GM18517 (cell line): ENCODE measurements around the gene STKLD1.
"Not testable (repeated sequence)": the region's sequence is repeated elsewhere in the genome, so short reads cannot be mapped to it uniquely, and the experiment has no call there.

Experiments used
- ATAC-seq: cut with Tn5 transposase; IDR thresholded peaks from one replicate; pipeline ENCODE4 v1.9.1; 2021; ENCODE audit warnings: mild to moderate bottlenecking, moderate library complexity; ENCODE audit not compliant: unreplicated experiment

STKLD1 gene

DNA sequence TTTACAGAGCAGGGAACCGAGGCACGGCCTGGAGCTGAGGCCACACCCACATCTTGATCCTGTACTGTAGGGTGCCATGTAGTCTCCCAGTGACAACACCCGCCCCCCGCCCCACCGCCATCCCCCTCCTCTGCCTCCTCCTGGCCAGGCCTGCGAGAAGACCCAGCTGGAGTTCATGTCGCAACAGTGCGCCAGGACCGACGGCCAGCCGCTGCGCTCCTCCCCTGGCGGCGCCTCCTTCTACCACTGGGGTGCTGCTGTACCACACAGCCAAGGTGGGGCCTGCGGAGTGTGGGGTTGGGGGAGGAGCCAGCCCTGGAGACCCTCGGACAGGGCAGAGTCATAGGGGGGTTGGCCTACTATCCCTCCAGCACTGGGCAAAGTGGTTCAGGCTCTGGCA, 60.5 kb downstream of the STKLD1 start:
- ATAC-seq: no peak

DNA sequence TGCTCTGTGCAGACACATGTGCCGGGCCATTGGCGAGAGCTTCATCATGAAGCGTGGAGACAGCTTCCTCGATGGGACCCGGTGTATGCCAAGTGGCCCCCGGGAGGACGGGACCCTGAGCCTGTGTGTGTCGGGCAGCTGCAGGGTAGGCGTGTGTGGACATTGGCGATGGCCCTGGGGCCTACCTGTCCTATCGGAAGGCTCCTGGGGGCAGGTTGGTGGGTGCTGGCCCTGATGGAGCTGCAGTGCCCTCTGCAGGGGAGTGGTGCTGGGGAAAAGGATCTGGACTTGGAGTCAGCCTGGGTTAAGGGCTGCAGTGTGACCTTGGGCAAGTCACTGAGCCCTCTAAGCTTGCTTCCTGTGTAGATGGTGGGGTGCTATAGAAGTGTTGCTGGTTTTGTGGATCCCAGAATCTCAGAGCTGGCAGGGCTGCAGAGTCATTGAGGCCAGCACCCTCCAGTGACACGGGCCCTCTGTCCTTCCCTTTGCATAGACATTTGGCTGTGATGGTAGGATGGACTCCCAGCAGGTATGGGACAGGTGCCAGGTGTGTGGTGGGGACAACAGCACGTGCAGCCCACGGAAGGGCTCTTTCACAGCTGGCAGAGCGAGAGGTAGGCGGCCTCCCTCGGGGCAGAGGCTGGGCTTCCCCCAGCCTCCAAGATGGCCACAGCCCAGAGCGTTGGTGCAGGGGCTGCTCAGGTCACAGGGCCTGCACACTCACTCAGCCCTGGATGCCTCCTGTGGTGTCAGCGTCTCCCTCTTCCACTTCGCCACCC, 61.8 kb downstream of the STKLD1 start:
- ATAC-seq: no peak

DNA sequence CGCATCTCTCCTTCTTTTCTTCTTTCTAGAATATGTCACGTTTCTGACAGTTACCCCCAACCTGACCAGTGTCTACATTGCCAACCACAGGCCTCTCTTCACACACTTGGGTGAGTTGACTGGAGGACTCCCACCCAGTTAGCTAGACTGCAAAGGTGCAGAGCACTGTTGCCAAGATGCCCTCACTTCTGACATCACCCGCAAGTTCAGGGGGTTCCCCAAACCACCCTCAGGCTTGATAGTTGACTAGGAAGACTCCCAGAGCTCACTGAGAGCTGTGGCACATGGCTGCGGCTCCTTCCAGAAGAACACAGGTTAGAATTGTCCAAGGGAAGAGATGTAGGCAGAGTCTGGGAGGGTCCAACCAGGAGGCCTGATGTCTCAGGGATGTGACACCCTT, 63.2 kb downstream of the STKLD1 start:
- ATAC-seq: no peak

DNA sequence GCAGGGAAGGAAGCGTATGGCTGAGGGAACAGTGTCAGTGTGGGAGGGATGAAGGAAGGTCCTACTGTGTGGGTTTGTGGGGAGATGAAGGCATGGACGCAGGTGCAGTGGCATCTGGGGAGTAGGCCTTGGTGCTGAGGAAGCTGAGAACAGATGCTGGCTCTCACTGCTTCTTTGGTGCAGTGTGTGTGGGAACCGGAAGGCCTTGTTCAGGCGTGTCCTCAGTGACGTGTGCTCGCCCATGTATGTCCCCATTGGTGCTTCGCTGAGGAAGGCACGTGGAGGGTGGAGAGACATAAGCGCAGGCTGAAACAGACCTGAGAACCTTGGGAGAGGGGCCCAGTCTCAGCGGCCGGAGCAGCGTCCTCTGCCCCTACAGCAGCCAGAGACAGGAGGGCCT, 64.7 kb downstream of the STKLD1 start:
- ATAC-seq: no peak

DNA sequence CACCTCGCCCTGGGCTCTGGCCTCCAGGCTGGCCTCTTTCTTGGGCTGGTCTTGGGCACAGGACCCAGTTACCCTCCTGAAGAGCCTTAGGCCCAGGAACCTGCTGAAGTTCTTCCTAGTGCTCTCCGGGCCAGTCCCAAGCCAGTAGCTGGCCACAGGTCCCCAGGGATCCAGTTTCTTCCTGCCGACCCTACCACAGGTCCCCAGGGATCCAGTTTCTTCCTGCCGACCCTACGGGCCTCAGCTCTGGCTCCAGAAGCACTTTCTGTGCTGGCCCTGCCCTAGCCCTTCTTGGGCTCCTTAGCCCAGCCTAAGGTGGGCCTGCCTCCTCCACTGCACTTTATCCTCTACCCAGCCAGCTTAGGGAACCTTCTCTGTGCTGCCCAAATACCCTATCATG, 65.4 kb downstream of the STKLD1 start:
- no peak for ATAC-seq

DNA sequence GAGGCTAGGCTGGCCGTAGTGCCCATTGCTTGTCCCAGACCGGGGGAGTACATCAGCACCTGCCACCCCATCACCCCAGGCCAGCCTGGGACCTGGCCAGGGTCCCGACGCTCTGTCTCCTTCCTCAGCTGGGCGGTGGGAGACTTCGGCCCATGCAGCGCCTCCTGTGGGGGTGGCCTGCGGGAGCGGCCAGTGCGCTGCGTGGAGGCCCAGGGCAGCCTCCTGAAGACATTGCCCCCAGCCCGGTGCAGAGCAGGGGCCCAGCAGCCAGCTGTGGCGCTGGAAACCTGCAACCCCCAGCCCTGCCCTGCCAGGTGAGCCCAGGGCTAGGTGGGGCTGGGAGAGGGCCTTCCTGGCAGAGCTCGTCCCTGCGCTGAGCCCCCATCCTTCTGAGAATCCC, 67.1 kb downstream of the STKLD1 start:
- ATAC-seq: no peak

DNA sequence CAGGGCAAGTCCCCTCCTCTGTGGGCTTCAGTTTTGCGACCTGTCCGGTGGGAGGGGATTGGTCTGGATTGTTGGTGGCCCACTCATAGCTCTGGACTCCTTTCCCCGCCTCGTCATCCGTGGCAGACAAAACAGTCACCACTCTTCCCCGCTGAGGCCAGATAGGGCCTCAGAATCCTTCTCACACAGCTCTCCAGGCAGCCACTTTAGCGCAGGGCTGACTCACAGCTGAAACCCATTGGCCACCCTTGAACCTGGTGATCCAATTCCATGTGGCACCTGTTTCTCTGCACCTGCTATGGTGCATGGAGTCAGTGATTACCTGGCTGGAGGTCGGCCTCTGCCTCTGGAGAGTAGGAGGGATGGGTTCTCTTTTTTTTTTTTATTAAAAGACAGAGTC, 67.8 kb downstream of the STKLD1 start:
- no peak for ATAC-seq

DNA sequence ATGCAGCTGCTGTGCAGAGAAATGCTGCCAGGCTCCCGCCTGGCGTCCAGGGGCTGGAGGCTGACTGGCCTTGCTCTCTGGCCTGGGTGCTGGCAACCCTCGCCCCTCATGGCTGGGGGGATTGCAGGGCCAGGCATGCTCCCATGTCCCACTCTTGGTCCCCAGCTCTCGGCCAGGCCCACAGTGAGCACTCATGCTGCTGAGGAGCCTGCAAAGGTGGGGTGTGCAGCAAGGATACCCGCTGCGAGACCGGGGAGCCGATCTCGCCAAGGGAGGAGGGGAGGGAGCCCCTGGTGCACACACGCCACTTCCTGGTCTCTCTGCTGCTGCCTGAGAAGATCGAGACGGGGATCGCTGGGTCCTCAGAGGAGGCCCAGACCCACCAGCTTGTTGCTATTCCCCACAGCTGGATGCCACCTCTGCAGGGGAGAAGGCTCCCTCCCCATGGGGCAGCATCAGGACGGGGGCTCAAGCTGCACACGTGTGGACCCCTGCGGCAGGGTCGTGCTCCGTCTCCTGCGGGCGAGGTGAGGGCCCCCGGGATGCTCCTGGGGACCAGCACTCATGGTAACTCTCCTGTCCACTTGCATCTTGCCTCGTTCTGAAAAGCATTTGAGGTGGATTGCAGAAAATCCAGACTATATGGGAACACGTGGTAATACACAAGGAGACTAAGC, 69.3 kb downstream of the STKLD1 start:
- ATAC-seq: no peak

DNA sequence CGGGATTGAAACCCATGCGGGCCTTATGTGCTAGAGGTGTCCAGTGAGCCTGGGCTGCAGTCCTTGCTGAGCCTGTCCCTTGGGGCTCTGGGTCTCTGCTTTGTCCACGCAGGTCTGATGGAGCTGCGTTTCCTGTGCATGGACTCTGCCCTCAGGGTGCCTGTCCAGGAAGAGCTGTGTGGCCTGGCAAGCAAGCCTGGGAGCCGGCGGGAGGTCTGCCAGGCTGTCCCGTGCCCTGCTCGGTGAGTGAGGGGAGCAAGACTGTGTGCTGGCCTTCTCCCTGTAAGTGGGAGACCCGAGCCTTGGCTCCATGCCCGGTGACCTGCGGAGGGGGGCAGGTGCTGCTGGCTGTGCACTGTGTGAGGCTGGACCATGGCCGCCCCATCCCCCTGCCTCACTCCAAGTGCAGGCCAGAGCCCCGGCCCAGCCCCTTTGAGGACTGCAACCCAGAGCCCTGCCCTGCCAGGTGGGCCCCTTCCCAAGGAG, 72.4 kb downstream of the STKLD1 start:
- ATAC-seq: no peak

DNA sequence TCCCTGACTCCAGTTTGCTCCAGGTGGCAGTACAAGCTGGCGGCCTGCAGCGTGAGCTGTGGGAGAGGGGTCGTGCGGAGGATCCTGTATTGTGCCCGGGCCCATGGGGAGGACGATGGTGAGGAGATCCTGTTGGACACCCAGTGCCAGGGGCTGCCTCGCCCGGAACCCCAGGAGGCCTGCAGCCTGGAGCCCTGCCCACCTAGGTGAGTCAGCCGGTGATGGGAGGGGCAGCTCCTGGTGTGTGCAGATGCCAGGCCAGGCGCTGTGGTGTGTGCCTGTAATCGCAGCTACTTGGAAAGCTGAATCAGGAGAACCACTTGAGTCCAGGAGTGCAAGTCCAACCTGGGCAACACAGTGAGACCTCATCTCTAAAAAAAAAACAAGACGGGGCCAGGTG, 73.6 kb downstream of the STKLD1 start:
- no peak for ATAC-seq

DNA sequence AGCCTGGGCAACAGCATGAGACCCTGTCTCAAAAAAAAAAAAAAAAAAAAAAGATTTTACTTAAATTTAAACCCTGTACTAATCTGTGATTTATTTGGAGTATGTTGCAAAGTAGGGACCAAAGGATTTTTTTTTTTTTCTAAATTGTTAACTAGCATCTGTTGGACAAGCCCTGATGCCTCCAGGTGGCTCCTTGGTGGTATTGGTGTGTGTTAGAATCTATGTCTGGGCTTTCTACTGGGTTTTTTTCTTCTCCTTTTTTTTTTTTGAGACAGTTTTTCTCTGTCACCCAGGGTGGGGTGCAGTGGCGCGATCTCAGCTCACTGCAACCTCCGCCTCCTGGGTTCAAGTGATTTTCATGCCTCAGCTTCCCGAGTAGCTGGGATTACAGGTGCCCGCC, 75.7 kb downstream of the STKLD1 start:
- not testable (repeated sequence) for ATAC-seq

DNA sequence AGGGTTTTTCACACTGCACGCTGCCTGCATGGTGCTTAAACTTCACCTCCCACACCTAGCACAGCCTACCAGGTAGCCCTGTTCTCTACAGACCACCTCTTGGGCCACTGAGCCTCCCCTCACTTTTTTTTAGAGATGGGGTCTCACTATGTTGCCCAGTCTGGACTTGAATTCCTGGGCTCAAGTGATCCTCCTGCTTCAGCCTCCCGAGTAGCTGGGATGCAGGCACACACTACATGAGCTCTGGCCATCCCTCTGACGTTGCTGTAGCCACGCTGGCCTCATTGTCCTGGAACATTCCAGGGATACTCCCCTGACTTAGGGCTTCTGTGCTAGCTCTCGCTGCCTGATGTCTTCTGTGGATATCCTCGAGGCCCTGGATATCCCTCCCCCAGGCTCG, 76.4 kb downstream of the STKLD1 start:
- no peak for ATAC-seq

DNA sequence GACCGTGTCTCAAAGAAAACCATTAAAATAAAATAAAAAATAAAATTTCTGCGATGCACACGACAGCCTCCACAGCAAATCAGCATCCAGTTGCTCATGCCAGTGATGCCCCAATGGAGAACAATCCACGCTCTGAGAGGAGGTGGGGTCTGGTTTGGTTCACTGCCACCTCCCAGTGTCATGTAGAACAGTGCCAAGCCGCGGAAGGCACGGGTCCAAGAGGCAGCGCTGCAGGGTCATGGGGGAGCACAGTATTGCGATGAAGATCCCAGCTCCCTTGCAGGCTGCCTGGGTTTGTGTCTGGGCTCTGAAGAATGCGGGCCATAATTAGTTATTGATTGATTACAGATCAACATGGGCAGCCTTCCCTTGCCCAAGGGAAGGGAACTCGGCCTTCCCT, 77.5 kb downstream of the STKLD1 start:
- ATAC-seq: no peak

DNA sequence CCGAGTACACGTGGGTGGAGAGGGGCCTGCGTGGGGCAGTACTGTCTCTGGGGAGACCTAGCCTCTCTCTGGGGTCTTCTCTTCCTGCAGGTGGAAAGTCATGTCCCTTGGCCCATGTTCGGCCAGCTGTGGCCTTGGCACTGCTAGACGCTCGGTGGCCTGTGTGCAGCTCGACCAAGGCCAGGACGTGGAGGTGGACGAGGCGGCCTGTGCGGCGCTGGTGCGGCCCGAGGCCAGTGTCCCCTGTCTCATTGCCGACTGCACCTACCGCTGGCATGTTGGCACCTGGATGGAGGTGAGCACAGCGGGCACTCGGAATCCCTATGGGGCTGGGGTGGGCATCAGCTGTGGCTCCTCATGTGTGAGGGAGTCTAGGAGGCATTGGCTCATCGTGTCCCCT, 78.2 kb downstream of the STKLD1 start:
- no peak for ATAC-seq

DNA sequence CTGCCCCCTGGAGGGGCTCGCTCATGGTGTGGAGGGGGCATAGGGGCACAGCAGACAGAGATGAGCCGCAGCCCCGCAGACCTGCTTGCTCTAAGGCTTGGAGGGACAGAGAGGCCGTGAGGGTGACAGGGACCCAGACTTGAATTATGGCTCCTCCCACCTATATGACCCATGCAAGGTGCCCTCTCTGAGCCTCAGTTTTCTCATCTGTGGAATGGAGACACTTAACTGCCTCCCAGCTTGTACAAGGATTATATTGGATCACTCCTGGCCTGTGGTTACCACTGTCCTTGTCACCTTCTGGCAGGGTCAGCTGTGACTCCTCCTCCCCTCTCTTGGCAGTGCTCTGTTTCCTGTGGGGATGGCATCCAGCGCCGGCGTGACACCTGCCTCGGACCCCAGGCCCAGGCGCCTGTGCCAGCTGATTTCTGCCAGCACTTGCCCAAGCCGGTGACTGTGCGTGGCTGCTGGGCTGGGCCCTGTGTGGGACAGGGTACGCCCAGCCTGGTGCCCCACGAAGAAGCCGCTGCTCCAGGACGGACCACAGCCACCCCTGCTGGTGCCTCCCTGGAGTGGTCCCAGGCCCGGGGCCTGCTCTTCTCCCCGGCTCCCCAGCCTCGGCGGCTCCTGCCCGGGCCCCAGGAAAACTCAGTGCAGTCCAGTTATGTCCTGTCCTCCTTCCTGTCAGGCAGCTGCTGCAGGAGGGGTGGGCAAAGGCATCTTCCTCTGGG, 78.9 kb downstream of the STKLD1 start:
- no peak for ATAC-seq
